Uterus (tissue), 2 donors: ENCODE measurements around the gene MRPL16.

ENCODE experiments used
- CTCF ChIP-seq, 4 experiments: fragments of 200-600 bp in 2 of 4; fragments of 450-650 bp in 2 of 4; sonication (generic) in 2 of 4; IDR thresholded peaks; one replicate each; pipeline ENCODE4 v1.5.1; 2016 to 2019; ENCODE audit warnings: antibody characterized with exemption in 4 of 4, mild to moderate bottlenecking in 2 of 4, moderate library complexity in 1 of 4
- POLR2A ChIP-seq, 2 donors: fragments of 450-650 bp; IDR thresholded peaks; one replicate each; pipeline ENCODE4 v1.6.1; 2016; ENCODE audit warnings: antibody characterized with exemption in 2 of 2, mild to moderate bottlenecking in 1 of 2, moderate library complexity in 1 of 2

- no peak for TF ChIP-seq CTCF (IDR thresholded peaks at IDR 0.05)
- TF ChIP-seq POLR2A (IDR thresholded peaks at IDR 0.05): no peak
Observed at GRCh38 chr11:59849129-59849528, 38.6 kb upstream of the MRPL16 start.
